GM12878 (cell line): ENCODE results near the gene WNT11. TPM values are rescaled to one million over a fixed set of nuclear protein-coding genes. Genes with fewer than 3 reads are reported as not detected.

ENCODE experiments used
- ATAC-seq: fragments of 200-7000 bp; cut with Tn5 transposase; 3 replicates; pipeline ENCODE4 v1.9.1; 2020; ENCODE audit warnings: mild to moderate bottlenecking, moderate library complexity
- BruUV-seq: library from RNA; stranded (reverse); fragments of 400-500 nt; replicated peaks from 2 replicates; lab custom pipeline; 2021; lab: Mats Ljungman, UMichigan
- CTCF ChIA-PET: fragments of 300-600 bp; sonication (Branson Sonifier 250); formaldehyde crosslinking; extraction: SDS; loops from one replicate; lab custom pipeline; 2021; ENCODE audit warnings: inconsistent platforms; lab: Yijun Ruan, JAX
- POLR2A ChIA-PET: fragments of 350-600 bp; formaldehyde crosslinking; extraction: SDS; loops from one replicate; lab custom pipeline; 2021; ENCODE audit warnings: inconsistent platforms; lab: Charles Lee
- RAD21 ChIA-PET: fragments of 300-600 bp; sonication (Branson Sonifier 250); formaldehyde crosslinking; loops from one replicate; lab custom pipeline; 2023; ENCODE audit warnings: antibody characterized with exemption; ENCODE audit not compliant: unreplicated experiment; lab: Charles Lee
- SMC1A ChIA-PET: fragments of 300-600 bp; sonication (Branson Sonifier 250); formaldehyde crosslinking; loops from one replicate; lab custom pipeline; 2023; ENCODE audit not compliant: unreplicated experiment, uncharacterized antibody; lab: Charles Lee
- DNase-seq: peaks from one replicate; pipeline ENCODE4 v3.0.0-alpha.2; 2011; ENCODE audit warnings: low read depth, low spot score
- FAIRE-seq: peaks from 3 replicates; lab custom pipeline; 2011; peaks lifted over from hg19 to GRCh38; lab: Jason Lieb, UNC
- H2AFZ ChIP-seq: 2 replicates; pipeline ENCODE4 v1.6.0; 2011; ENCODE audit warnings: low read depth, low read length, control low read depth; ENCODE audit not compliant: control insufficient read depth
- H3K27ac ChIP-seq: 2 replicates; pipeline ENCODE4 v1.5.1; 2011; ENCODE audit warnings: control low read depth; ENCODE audit not compliant: control insufficient read depth, insufficient read depth
- H3K27me3 ChIP-seq, 2 experiments: replicated peaks in 1 of 2; 2 replicates each; pipeline versions ENCODE4 v1.6.0 to v1.6.1; 2011; ENCODE audit warnings: low read length in 1 of 2; ENCODE audit not compliant: control insufficient read depth in 2 of 2, insufficient read depth in 2 of 2
- H3K36me3 ChIP-seq, 2 experiments: 2 replicates each; pipeline ENCODE4 v1.5.1; 2011; ENCODE audit warnings: low read length in 1 of 2; ENCODE audit not compliant: control insufficient read depth in 2 of 2, insufficient read depth in 2 of 2
- H3K4me1 ChIP-seq: 2 replicates; pipeline ENCODE4 v1.6.1; 2011; ENCODE audit warnings: mild to moderate bottlenecking, low read length, moderate library complexity, mixed read lengths; ENCODE audit not compliant: control insufficient read depth, insufficient read depth
- H3K4me2 ChIP-seq: 2 replicates; pipeline ENCODE4 v1.6.0; 2011; ENCODE audit warnings: control low read depth; ENCODE audit not compliant: control insufficient read depth, insufficient read depth
- H3K4me3 ChIP-seq: fragments of 200-600 bp; sonication (generic); 2 replicates; pipeline ENCODE4 v1.5.1; 2016
- H3K79me2 ChIP-seq: 2 replicates; pipeline ENCODE4 v1.6.0; 2011; ENCODE audit warnings: low read length; ENCODE audit not compliant: control insufficient read depth, insufficient read depth
- H3K9ac ChIP-seq: 2 replicates; pipeline ENCODE4 v1.8.0; 2011; ENCODE audit warnings: low read length, control low read depth, mixed read lengths; ENCODE audit not compliant: control insufficient read depth, insufficient read depth
- H3K9me3 ChIP-seq: replicated peaks from 3 replicates; pipeline ENCODE4 v1.5.1; 2011; ENCODE audit warnings: mild to moderate bottlenecking, low read length; ENCODE audit not compliant: control insufficient read depth, insufficient read depth
- H4K20me1 ChIP-seq: 2 replicates; pipeline ENCODE4 v1.6.0; 2011; ENCODE audit not compliant: control insufficient read depth, insufficient read depth
- ATF3 ChIP-seq: IDR thresholded peaks from 2 replicates; pipeline ENCODE4 v1.6.1; 2011; ENCODE audit warnings: low read depth, mild to moderate bottlenecking, low read length, moderate library complexity, borderline replicate concordance; ENCODE audit errors: extremely low read depth
- CHD2 ChIP-seq: IDR thresholded peaks from 2 replicates; pipeline ENCODE4 v1.6.1; 2011; ENCODE audit warnings: low read depth, low read length, improper control_type of control experiment, borderline replicate concordance
- CREB1 ChIP-seq: IDR thresholded peaks from 2 replicates; pipeline ENCODE4 v1.6.1; 2012; ENCODE audit warnings: low read depth, mild to moderate bottlenecking, inconsistent platforms
- FOS ChIP-seq: IDR thresholded peaks from 3 replicates; pipeline ENCODE4 v1.6.1; 2011; ENCODE audit warnings: borderline replicate concordance; ENCODE audit not compliant: insufficient read length; ENCODE audit errors: extremely low read depth
- MXI1 ChIP-seq: fragments of 150-350 bp; IDR thresholded peaks from 2 replicates; pipeline ENCODE4 v1.6.1; 2011; ENCODE audit warnings: low read depth, mild to moderate bottlenecking, inconsistent platforms, low read length, improper control_type of control experiment
- NFYB ChIP-seq: IDR thresholded peaks from 2 replicates; pipeline ENCODE4 v1.6.1; 2011; ENCODE audit warnings: low read depth, mild to moderate bottlenecking, low read length, improper control_type of control experiment, moderate library complexity; ENCODE audit not compliant: insufficient read depth
- SUPT20H ChIP-seq: IDR thresholded peaks from 2 replicates; pipeline ENCODE4 v1.6.1; 2011; ENCODE audit warnings: low read depth, mild to moderate bottlenecking, low read length, moderate library complexity, borderline replicate concordance; ENCODE audit not compliant: control insufficient read depth
- TARDBP ChIP-seq: IDR thresholded peaks from 2 replicates; pipeline ENCODE4 v1.6.1; 2016; ENCODE audit warnings: borderline replicate concordance
- WGBS: methylation state at CpG from one replicate; pipeline ENCODE4 v1.1.6; 2016; ENCODE audit warnings: low lambda C conversion rate; ENCODE audit not compliant: insufficient replicate concordance, insufficient coverage; ENCODE audit errors: missing lambda C conversion rate; 5-methylcytosine and 5-hydroxymethylcytosine counted together
- in situ Hi-C: fragments of 300-500 bp; cut with MboI; formaldehyde crosslinking; loops from 9 replicates; pipeline ENCODE4 v1.14.3; 2018; ENCODE audit warnings: mixed read lengths
- intact Hi-C: fragments of 100-400 bp; cut with micrococcal nuclease; formaldehyde crosslinking; loops from one replicate; pipeline ENCODE4 v1.14.2; 2022; ENCODE audit not compliant: unreplicated experiment
- polyA plus RNA-seq, 11 experiments: library from polyadenylated mRNA; depleted of rRNA in 4 of 11; unstranded in 6 of 11; stranded (reverse) in 5 of 11; fragments of >200 nt; fragmentation: Nextera tagmentation in 4 of 11; fragmentation: Illumina TruSeq in 1 of 11; extraction: Ambion mirVana in 4 of 11; extraction: Trizol in 1 of 11; gene quantifications; 1 replicate in 1 of 11; 2 replicates in 10 of 11; pipeline versions ENCODE4 v1.2.1 to v1.2.3, GENCODE V29; 2011 to 2016; ENCODE audit warnings: inconsistent platforms in 2 of 11, missing spikeins in 2 of 11, low read depth in 1 of 11
- total RNA-seq, 4 experiments: library from RNA; depleted of rRNA in 3 of 4; stranded (reverse); fragments of >200 nt in 3 of 4; fragmentation: Illumina TruSeq in 1 of 4; extraction: Trizol in 1 of 4; gene quantifications; 2 replicates each; pipeline versions ENCODE4 v1.2.1 to v1.2.3, GENCODE V29; 2013 to 2021

The WNT11 gene
- total and polyA plus RNA-seq, 10 of the 15 experiments (the other 5 are each of a cell fraction or from before 2014, with no cell fraction given): 0.05 to 0.19 TPM; not detected in 8

GRCh38 chr11:76160856-76161255, 45.4 kb downstream of the WNT11 start (continued):
- no peak for TF ChIP-seq ATF3

- CTCF ChIA-PET: no interaction called here
- BruUV-seq: no TSS peak
- RAD21 ChIA-PET: no interaction called here
- FAIRE-seq (no peak), ATAC-seq (no peak; the same call in 2 of the 3 replicates), DNase-seq (no peak)
- Histone ChIP-seq H3K27ac (no peak overlapping the region), H3K79me2 (no peaks in the 10 kb centered on the region), H3K4me2 (no peak overlapping the region), H3K36me3 (no peaks in the 10 kb centered on the region), H4K20me1 (no peaks in the 10 kb centered on the region), H3K27me3 (no peaks in the 10 kb centered on the region; a peak in 1 of 4 replicates), H3K9me3 (no peaks in the 10 kb centered on the region), H3K4me3 (no peak overlapping the region), H3K4me1 (no peaks in the 10 kb centered on the region), H2AFZ (no peak overlapping the region), H3K9ac (no peak overlapping the region)
- POLR2A ChIA-PET: no interaction called here
- TF ChIP-seq SUPT20H (no peak), NFYB (no peak), FOS (no peak), TARDBP (no peak), CHD2 (no peak), CREB1 (no peak), MXI1 (no peak)
- 46% methylated on average over 14 of the region's 14 CpGs for WGBS
- SMC1A ChIA-PET: no interaction called here
- intact Hi-C loops: no loop called here
- in situ Hi-C loops: no loop called here
These were observed 46.2 kb downstream of the WNT11 start for GRCh38 chr11:76159983-76160661.
